HEK293 (cell line): ENCODE results near the gene PI16.

ENCODE experiments used
- BCL11B ChIP-seq: fragments of 450-650 bp; formaldehyde crosslinking; IDR thresholded peaks from 2 replicates; pipeline ENCODE4 v1.5.1; 2016; ENCODE audit warnings: low read depth, missing biosample characterization, missing genetic modification characterization
- TCF7L2 ChIP-seq: IDR thresholded peaks from 2 replicates; pipeline ENCODE4 v1.6.1; 2011; ENCODE audit warnings: low read depth, mild to moderate bottlenecking, inconsistent platforms, low read length, moderate library complexity, borderline replicate concordance
- ZNF324 ChIP-seq: fragments of 450-650 bp; formaldehyde crosslinking; IDR thresholded peaks from 2 replicates; pipeline ENCODE4 v1.5.1; 2016; ENCODE audit warnings: missing biosample characterization, missing genetic modification characterization
- ZNF660 ChIP-seq: fragments of 450-650 bp; IDR thresholded peaks from 2 replicates; pipeline ENCODE4 v1.5.1; 2018; ENCODE audit warnings: missing biosample characterization, mild to moderate bottlenecking, missing genetic modification characterization
- ZNF837 ChIP-seq: fragments of 450-650 bp; formaldehyde crosslinking; IDR thresholded peaks from 2 replicates; pipeline ENCODE4 v1.5.1; 2016; ENCODE audit warnings: missing biosample characterization, missing genetic modification characterization
- TF ChIP-seq, protein P1 (sequence below): fragments of 450-650 bp; formaldehyde crosslinking; IDR thresholded peaks from 2 replicates; pipeline ENCODE4 v1.5.1; 2016; ENCODE audit warnings: missing biosample characterization, missing genetic modification characterization
- TF ChIP-seq, protein P2 (sequence below): fragments of 450-650 bp; formaldehyde crosslinking; IDR thresholded peaks from 2 replicates; pipeline ENCODE4 v1.5.1; 2016; ENCODE audit warnings: missing biosample characterization, missing genetic modification characterization, borderline replicate concordance
- TF ChIP-seq, protein P3 (sequence below): fragments of 450-650 bp; formaldehyde crosslinking; IDR thresholded peaks from 2 replicates; pipeline ENCODE4 v1.5.1; 2016; ENCODE audit warnings: missing biosample characterization, missing genetic modification characterization

DNA sequence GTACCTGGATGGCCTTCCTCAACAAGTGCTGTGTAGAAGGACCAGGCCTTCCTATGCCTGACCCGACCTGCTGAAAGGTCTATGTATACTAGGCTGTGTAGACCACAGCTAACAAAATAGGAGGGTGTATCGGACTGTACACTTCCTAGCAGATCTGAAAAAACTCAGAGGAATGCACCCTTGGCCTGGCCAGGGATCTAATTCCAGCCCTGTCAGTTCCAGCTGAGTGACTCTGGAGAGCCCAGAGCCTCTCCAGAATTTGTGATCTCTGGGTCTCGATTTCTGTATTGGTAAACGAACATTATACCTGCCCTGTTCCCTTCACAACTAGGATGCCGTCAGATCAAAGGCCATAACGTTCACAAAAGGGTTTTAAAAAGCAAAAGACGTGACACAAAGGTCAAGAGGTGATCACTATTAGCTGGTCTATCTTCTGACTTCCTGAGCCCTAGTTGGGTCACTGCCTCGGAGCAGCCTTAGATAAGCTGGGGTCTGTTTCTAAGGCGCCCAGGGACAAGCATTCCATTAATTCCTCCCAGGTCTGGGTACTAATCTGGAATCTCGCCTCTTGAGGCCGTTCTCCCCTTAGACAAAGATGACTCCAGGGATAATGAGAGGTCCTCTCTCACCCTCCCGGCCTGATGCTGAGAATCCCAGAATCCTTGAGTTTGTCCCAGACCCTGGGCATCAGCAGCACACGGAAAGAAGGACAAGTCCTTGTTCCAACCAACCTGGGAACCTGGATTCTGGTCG is 17.6 kb downstream of the PI16 start:
- TF ChIP-seq ZNF324: no peak
- TF ChIP-seq BCL11B (tag by site-specific recombination): no peak
- TF ChIP-seq, protein P1, sequence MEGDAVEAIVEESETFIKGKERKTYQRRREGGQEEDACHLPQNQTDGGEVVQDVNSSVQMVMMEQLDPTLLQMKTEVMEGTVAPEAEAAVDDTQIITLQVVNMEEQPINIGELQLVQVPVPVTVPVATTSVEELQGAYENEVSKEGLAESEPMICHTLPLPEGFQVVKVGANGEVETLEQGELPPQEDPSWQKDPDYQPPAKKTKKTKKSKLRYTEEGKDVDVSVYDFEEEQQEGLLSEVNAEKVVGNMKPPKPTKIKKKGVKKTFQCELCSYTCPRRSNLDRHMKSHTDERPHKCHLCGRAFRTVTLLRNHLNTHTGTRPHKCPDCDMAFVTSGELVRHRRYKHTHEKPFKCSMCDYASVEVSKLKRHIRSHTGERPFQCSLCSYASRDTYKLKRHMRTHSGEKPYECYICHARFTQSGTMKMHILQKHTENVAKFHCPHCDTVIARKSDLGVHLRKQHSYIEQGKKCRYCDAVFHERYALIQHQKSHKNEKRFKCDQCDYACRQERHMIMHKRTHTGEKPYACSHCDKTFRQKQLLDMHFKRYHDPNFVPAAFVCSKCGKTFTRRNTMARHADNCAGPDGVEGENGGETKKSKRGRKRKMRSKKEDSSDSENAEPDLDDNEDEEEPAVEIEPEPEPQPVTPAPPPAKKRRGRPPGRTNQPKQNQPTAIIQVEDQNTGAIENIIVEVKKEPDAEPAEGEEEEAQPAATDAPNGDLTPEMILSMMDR: no peak
- no peak for TF ChIP-seq ZNF660 (tag by site-specific recombination)
- TF ChIP-seq, protein P2, sequence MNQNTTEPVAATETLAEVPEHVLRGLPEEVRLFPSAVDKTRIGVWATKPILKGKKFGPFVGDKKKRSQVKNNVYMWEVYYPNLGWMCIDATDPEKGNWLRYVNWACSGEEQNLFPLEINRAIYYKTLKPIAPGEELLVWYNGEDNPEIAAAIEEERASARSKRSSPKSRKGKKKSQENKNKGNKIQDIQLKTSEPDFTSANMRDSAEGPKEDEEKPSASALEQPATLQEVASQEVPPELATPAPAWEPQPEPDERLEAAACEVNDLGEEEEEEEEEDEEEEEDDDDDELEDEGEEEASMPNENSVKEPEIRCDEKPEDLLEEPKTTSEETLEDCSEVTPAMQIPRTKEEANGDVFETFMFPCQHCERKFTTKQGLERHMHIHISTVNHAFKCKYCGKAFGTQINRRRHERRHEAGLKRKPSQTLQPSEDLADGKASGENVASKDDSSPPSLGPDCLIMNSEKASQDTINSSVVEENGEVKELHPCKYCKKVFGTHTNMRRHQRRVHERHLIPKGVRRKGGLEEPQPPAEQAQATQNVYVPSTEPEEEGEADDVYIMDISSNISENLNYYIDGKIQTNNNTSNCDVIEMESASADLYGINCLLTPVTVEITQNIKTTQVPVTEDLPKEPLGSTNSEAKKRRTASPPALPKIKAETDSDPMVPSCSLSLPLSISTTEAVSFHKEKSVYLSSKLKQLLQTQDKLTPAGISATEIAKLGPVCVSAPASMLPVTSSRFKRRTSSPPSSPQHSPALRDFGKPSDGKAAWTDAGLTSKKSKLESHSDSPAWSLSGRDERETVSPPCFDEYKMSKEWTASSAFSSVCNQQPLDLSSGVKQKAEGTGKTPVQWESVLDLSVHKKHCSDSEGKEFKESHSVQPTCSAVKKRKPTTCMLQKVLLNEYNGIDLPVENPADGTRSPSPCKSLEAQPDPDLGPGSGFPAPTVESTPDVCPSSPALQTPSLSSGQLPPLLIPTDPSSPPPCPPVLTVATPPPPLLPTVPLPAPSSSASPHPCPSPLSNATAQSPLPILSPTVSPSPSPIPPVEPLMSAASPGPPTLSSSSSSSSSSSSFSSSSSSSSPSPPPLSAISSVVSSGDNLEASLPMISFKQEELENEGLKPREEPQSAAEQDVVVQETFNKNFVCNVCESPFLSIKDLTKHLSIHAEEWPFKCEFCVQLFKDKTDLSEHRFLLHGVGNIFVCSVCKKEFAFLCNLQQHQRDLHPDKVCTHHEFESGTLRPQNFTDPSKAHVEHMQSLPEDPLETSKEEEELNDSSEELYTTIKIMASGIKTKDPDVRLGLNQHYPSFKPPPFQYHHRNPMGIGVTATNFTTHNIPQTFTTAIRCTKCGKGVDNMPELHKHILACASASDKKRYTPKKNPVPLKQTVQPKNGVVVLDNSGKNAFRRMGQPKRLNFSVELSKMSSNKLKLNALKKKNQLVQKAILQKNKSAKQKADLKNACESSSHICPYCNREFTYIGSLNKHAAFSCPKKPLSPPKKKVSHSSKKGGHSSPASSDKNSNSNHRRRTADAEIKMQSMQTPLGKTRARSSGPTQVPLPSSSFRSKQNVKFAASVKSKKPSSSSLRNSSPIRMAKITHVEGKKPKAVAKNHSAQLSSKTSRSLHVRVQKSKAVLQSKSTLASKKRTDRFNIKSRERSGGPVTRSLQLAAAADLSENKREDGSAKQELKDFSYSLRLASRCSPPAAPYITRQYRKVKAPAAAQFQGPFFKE (tag by site-specific recombination): no peak
- no peak for TF ChIP-seq ZNF837
- TF ChIP-seq, protein P3, sequence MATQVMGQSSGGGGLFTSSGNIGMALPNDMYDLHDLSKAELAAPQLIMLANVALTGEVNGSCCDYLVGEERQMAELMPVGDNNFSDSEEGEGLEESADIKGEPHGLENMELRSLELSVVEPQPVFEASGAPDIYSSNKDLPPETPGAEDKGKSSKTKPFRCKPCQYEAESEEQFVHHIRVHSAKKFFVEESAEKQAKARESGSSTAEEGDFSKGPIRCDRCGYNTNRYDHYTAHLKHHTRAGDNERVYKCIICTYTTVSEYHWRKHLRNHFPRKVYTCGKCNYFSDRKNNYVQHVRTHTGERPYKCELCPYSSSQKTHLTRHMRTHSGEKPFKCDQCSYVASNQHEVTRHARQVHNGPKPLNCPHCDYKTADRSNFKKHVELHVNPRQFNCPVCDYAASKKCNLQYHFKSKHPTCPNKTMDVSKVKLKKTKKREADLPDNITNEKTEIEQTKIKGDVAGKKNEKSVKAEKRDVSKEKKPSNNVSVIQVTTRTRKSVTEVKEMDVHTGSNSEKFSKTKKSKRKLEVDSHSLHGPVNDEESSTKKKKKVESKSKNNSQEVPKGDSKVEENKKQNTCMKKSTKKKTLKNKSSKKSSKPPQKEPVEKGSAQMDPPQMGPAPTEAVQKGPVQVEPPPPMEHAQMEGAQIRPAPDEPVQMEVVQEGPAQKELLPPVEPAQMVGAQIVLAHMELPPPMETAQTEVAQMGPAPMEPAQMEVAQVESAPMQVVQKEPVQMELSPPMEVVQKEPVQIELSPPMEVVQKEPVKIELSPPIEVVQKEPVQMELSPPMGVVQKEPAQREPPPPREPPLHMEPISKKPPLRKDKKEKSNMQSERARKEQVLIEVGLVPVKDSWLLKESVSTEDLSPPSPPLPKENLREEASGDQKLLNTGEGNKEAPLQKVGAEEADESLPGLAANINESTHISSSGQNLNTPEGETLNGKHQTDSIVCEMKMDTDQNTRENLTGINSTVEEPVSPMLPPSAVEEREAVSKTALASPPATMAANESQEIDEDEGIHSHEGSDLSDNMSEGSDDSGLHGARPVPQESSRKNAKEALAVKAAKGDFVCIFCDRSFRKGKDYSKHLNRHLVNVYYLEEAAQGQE: no peak
- no peak for TF ChIP-seq TCF7L2
